NT2/D1 (cell line): Measurements from ENCODE around the gene GNAQ.

Source experiments
- SUZ12 ChIP-seq: IDR thresholded peaks from 2 replicates; pipeline ENCODE4 v1.6.1; 2011; ENCODE audit not compliant: insufficient read length, insufficient read depth; ENCODE audit errors: extremely low read depth
- YY1 ChIP-seq: IDR thresholded peaks from 2 replicates; pipeline ENCODE4 v1.6.1; 2011; ENCODE audit not compliant: insufficient read length, insufficient read depth
- ZNF274 ChIP-seq: IDR thresholded peaks from 2 replicates; pipeline ENCODE4 v1.6.1; 2011; ENCODE audit warnings: mild to moderate bottlenecking, low read depth, low read length

GRCh38 chr9:78006734-78007133, 24.9 kb downstream of the GNAQ start:
- TF ChIP-seq SUZ12 (no peak), ZNF274 (no peak), YY1 (no peak)
